H54 (cell line): ENCODE results near the gene ZNF593OS.

ENCODE experiments used
- DNase-seq: peaks from one replicate; pipeline ENCODE4 v3.0.0; 2011; ENCODE audit warnings: low spot score, mixed read lengths; ENCODE audit not compliant: insufficient read length
- FAIRE-seq: peaks from 3 replicates; lab custom pipeline; 2011; peaks lifted over from hg19 to GRCh38; lab: Jason Lieb, UNC
- POLR2A ChIP-seq: IDR thresholded peaks from 2 replicates; pipeline ENCODE4 v1.6.1; 2011; ENCODE audit warnings: low read depth, mild to moderate bottlenecking, low read length

Gene ZNF593OS

DNA sequence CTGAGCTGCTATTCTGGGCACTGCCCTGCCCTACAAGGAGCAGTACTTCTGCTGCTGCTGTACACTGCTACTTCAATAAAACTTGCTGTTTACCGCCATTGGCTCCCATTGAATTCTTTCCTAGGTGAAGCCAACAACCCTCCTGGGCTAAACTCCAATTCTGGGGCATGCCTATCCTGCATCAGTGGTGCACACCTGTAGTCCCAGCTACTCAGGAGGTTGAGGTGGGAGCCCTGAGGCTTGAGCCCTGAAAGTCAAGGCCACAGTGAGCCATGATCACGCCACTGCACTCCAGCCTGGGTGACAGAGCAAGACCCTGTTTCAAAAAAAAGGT lies 38.8 kb downstream of the ZNF593OS start:
- DNase-seq (no peak), FAIRE-seq (no peak)
- TF ChIP-seq POLR2A = no peak

DNA sequence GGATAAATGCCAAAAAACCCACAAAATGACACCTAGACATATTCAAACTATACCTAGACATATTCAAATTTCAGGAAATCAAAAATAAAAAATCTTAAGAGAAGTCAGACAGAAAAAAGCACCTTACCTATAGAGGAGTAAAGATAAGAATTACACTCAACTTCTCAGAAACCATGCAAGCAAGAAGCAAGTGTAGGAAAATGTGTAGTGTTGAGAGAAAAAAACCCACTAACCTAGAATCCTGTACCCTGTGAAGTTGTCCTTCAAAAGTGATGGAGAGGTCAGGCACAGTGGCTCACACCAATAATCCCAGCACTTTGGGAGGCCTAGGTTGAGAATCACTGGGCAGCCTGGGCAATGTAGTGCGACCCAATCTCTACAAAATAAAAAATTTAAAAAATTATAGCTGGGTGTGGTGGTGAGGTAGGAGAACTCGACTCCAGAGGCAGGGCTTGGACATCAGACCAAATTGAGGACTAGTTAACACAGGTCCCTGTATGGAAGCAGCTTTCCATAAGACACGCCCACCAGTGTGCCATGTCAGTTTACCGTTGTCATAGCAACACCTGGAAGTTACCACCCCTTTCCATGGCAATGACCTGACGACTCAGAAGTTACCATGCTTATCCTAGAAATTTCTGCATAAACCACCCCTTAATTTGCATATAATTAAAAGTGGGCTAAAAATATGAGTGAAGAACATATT lies 39.4 kb downstream of the ZNF593OS start:
- no peak for TF ChIP-seq POLR2A
- DNase-seq (no peak), FAIRE-seq (no peak)

DNA sequence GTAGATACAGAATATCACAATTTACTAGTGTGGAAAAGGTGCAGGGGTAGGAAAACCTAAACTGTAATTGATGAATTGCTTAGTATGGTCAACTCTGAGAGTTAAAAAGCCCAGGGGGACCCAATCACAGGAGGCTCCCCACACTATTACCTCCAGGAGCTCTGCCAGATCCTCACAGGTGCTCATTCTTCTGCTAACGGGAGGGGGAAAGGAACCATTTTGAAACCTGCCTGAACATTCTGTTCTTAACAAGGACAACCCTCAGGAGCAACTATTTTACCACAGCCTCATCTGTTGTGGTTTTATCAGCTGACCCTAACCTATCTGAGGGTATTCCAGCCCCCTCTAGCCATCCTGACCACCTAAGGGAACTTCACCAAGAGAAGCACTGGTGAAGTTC lies 40.9 kb downstream of the ZNF593OS start:
- no peak for DNase-seq
- FAIRE-seq = no peak
- TF ChIP-seq POLR2A = no peak

DNA sequence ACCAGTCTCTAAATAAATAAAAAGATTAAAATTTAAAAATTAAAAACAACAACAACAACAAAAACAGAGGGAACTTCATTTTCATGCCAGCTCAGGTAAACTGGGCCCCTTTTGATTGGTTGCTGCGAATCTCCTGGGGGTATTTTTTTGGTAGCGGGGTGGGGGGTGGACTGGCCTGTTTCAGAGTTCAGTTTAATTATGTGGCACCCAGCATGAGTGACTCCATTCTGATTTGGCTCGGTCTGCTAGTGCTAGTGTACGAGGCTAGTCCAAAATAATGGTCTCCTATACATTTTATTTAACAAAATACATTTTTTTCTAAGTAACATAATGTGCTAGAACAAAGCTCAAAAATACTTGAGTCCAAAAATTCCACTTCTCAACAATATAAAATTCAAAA lies 41.9 kb downstream of the ZNF593OS start:
- no peak for FAIRE-seq
- no peak for TF ChIP-seq POLR2A
- no peak for DNase-seq

DNA sequence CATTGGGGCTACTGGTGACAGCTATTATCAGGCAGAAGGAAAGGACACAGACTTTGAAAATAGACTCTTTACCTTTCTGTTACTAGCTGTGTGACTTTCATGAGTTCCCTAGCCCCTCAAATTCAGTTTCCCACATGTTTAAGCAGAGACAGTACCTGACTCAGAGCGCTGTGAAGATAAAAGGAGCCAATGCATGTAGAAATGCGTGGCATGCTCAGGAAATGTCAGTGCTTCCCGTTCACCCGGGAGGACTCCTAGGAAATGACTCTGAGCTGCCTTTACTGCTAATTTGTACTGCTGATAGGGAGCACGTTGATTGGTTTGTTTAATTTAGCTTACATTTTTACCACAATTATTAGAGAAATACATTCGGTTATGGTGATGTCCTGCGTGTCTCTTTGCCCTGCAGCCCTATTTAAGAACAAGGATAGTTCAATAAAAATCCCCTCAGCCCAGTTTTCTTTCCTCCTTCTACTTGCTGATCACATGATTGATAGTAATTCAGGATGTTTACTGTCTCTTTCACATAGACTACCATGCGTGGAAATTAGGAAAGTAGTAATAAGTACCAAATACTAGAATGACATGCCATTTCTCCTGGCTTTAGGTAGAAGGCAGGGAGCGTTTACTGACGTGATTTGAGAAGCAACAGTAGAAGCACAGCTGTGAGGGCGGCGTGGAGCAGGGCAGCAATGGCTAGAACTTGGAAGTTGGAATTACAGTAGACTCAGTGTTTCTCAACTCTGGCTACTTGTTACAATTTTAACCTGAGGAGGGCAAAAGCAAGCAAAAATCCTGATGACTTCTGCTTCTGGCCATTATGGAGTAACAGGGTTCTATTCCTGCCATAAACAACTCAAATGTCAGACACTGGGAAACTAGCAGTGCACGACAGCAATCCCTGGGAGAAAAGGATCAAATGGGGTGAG lies 44.1 kb downstream of the ZNF593OS start:
- DNase-seq (no peak), FAIRE-seq (no peak)
- TF ChIP-seq POLR2A = no peak

DNA sequence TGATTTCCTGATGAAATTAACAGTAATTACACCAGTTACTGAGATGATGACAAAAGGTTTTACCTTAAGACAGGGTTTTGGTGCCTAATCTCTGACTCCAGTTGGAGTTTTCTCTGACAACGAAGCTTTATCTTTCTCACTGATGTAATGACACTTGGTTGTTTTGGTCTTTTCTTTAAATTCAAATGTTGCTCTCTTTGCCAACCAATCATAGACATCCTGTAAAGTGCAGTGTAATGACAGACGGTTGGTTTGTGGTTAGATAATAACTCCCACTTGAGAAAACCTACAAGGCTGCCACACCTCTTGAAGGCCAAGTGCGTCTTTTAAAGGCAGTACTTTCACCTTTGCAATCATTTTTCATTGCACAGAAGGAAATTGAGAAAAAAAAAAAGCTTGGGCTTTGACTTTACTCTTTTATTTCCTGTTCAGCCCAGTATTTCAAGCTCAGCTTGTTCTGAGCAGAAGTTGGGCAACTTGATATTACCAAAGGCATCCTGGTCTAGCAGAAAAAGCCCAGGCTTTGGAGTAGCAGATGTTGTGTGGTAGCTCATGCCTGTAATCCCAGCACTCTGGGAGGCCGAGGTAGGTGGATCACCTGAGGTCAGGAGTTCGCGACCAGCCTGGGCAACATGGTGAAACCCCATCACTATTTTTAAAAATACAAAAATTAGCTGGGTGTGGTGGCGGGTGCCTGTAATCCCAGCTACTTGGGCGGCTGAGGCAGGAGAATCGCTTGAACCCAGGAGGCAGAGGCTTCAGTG lies 45.1 kb downstream of the ZNF593OS start:
- peak; percentile 94 for FAIRE-seq
- peak; percentile 30 for DNase-seq
- no peak for TF ChIP-seq POLR2A

DNA sequence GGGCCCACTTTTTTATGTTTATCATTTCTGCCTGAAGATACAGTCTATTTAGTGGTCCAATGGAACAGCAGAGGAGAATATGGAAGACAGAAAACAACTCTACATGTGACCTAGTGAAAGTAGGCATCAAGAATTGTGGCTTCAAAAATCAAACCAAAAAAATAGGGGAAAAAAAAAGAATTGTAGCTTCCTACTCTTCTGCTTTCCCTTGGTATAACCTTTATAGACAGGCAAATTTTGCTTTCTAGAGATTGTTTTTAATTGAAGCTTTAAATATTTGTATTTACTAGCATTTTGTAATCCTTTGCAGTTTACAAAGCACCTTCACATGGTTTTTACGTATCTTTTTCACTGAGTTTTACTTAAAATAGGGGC lies 45.7 kb downstream of the ZNF593OS start:
- DNase-seq (no peak), FAIRE-seq (no peak)
- TF ChIP-seq POLR2A = no peak

DNA sequence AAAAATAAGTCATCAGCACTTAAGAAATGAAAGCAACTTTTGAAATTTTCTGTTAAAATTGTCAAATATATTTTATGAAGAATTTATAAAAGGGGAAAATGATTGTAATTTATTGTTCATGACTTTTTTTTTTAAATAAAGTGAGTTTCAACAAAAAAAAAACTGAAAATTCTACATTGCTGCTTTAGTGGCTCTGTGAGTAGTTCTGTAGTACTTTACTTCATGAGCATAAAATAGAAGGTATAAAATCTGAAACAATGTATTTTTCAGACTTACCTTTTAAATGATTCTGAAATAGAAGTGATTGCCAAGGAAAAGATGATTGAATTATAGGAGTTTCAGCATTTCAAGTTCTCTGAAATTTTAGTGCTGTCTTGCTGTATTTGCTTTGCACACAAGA lies 46.2 kb downstream of the ZNF593OS start:
- DNase-seq = no peak
- TF ChIP-seq POLR2A = no peak
- no peak for FAIRE-seq

DNA sequence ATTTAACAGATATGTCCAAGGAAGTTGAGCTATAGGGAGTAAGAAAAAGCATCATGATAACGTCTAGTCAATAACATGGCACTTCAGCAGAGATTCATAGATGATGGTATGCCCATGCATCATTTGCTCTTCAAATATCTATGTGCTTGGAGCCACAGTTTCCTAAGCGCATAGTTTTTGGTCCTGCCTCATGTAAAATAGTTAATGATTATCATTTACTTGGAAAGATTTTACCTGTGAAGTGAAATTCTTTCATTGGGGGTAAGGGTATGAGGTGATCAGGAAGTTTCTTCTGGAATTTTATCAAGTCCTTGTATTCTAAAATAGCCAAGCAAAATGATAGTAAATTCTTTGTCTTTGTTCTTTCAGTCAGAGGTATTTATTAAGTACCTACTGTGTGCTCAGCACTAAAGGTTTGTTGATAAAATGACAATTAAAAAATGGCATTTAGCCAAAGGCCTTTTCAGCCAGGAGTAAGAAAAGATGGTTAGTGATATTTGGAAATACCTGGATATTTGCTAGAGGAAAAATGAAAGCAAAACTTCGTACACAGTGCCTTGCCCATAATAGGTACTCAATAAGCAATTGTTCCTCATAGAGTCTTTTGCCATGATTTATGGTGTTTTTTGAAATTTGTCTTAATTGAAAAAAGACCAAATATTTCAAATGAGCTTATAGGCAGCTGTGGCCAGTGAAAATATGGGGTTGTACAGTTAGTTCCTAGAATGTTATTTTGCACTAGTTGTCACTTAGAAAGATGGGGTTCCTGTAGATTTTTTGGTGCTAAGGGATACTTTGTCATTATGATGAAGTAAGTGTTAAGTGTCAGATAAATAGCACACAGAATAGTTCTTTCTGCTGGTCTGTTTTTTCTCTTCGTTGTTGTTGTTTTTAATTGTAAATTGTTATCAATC lies 47.0 kb downstream of the ZNF593OS start:
- FAIRE-seq = no peak
- no peak for TF ChIP-seq POLR2A
- DNase-seq = no peak

DNA sequence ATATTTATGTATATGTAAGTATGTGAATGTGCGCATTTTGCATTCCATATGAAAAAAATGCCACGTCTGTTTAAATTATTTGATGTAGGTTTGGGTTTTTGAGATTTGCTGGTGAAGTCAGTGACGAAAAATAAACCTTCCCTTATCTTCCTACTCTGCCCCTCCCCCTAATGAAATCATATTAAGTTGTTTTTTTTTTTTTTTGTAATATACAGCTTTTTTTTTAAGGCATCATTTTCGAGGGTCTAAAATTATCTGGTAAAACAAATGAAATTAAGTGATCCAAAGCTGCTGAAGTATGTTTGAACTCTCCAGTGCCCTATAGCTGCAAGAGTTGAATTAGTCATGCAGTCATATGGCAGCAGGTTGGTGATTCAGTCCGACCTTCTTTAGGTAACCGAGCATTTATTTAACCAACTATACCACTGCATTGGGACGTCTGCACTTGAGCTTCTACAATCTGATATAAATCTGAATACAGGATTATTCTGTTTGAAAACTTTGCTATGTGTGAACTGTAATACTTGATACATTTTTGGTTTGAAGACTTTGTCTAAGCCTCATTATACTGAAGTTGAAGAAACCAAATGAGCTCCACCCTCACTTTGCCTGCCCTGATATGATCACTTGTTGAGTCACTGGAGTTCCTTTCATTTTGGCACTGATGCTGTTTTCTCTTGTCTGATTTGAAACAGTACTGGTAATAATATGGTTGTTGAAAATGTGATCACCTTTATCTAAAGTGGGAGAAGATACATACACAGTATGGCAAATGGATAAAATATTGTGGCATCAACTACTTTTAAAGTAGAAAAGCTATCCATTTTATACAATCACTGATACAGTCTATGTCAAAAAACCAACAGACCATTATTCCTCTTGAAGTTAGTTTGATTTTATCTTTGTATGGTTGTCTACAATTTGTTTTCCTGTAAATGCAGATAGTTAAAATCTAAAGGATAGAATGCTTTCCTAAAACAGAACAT lies 48.4 kb downstream of the ZNF593OS start:
- no peak for TF ChIP-seq POLR2A
- no peak for DNase-seq
- peak; percentile 80 for FAIRE-seq

DNA sequence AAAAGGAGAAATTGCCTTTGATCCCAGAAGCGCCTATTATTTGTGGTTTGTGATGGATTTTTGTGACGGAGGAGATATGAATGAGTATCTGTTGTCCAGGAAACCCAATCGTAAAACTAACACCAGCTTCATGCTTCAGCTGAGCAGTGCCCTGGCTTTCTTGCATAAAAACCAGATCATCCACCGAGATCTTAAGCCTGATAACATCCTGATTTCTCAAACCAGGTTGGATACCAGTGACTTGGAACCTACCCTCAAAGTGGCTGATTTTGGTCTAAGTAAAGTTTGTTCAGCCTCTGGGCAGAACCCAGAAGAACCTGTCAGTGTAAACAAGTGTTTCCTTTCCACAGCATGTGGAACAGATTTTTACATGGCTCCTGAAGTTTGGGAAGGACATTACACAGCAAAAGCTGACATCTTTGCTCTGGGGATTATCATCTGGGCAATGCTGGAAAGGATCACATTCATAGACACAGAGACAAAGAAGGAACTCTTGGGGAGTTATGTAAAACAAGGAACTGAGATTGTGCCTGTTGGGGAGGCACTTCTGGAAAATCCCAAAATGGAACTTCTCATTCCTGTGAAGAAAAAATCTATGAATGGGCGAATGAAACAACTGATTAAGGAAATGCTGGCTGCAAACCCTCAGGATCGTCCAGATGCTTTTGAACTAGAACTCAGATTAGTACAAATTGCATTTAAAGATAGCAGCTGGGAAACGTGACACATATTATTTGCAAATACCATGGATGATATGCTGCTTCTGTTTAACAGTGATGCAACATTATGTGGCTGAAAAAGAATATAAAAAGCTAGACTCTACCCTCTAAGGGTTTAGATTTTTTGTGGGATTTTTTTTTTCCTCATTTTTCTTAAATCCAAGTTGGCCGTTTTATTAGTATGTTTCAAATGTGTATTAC lies 49.5 kb downstream of the ZNF593OS start:
- no peak for TF ChIP-seq POLR2A
- FAIRE-seq (peak; percentile 80), DNase-seq (no peak)
